HepG2 (cell line): ENCODE measurements around the gene PDZD8. TPM values are rescaled to one million over a fixed set of nuclear protein-coding genes. Genes with fewer than 3 reads are reported as not detected.

Experiments used
- BHLHE40 ChIP-seq: IDR thresholded peaks from 2 replicates; pipeline ENCODE4 v1.6.1; 2011; ENCODE audit warnings: low read length, improper control_type of control experiment
- GATAD2A ChIP-seq: IDR thresholded peaks from 2 replicates; pipeline ENCODE4 v1.6.1; 2016
- LCORL ChIP-seq, 2 experiments: fragments of 450-650 bp in 1 of 2; sonication (generic) in 1 of 2; formaldehyde crosslinking in 1 of 2; IDR thresholded peaks; 2 replicates each; pipeline versions ENCODE4 v1.5.0 to v1.6.1; 2017 to 2020; ENCODE audit warnings: antibody characterized with exemption in 1 of 2, missing genetic modification reagents in 1 of 2
- MATR3 ChIP-seq: sonication (generic); formaldehyde crosslinking; IDR thresholded peaks from 2 replicates; pipeline ENCODE4 v1.4.0; 2020; ENCODE audit warnings: missing genetic modification reagents
- MIER3 ChIP-seq: IDR thresholded peaks from 2 replicates; pipeline ENCODE4 v1.6.1; 2016; ENCODE audit warnings: missing compliant biosample characterization, borderline replicate concordance
- NFE2L1 ChIP-seq: sonication (generic); formaldehyde crosslinking; IDR thresholded peaks from 2 replicates; pipeline ENCODE4 v1.4.0; 2020; ENCODE audit warnings: missing genetic modification reagents, mild to moderate bottlenecking, borderline replicate concordance
- TEAD2 ChIP-seq: sonication (generic); formaldehyde crosslinking; IDR thresholded peaks from 2 replicates; pipeline ENCODE4 v1.9.0; 2021; ENCODE audit warnings: missing genetic modification reagents
- THAP11 ChIP-seq: IDR thresholded peaks from 2 replicates; pipeline ENCODE4 v1.6.1; 2016; ENCODE audit warnings: missing biosample characterization, missing genetic modification reagents
- XBP1 ChIP-seq: sonication (generic); formaldehyde crosslinking; IDR thresholded peaks from 2 replicates; pipeline ENCODE4 v1.5.0; 2020; ENCODE audit warnings: missing genetic modification reagents
- ZBTB20 ChIP-seq: sonication (generic); formaldehyde crosslinking; IDR thresholded peaks from 2 replicates; pipeline ENCODE4 v1.8.1; 2023; ENCODE audit warnings: missing genetic modification reagents, low read depth, mild to moderate bottlenecking, borderline replicate concordance
- ZNF350 ChIP-seq: sonication (generic); formaldehyde crosslinking; IDR thresholded peaks from 2 replicates; pipeline ENCODE4 v1.4.0; 2020; ENCODE audit warnings: mild to moderate bottlenecking, low read depth, missing genetic modification reagents, borderline replicate concordance
- ZNF383 ChIP-seq: sonication (generic); formaldehyde crosslinking; IDR thresholded peaks from 2 replicates; pipeline ENCODE4 v1.4.0; 2020; ENCODE audit warnings: missing genetic modification reagents, mild to moderate bottlenecking, borderline replicate concordance
- ZNF546 ChIP-seq: sonication (generic); formaldehyde crosslinking; conservative IDR thresholded peaks from 2 replicates; pipeline ENCODE4 v1.8.1; 2023; ENCODE audit warnings: mild to moderate bottlenecking, missing genetic modification reagents
- ZNF552 ChIP-seq: sonication (generic); formaldehyde crosslinking; IDR thresholded peaks from 2 replicates; pipeline ENCODE4 v1.9.0; 2022; ENCODE audit warnings: missing genetic modification reagents, mild to moderate bottlenecking, borderline replicate concordance
- ZNF558 ChIP-seq: sonication (generic); formaldehyde crosslinking; IDR thresholded peaks from 2 replicates; pipeline ENCODE4 v1.9.0; 2022; ENCODE audit warnings: mild to moderate bottlenecking, missing genetic modification reagents, borderline replicate concordance
- ZNF816 ChIP-seq: sonication (generic); formaldehyde crosslinking; IDR thresholded peaks from 2 replicates; pipeline ENCODE4 v1.8.0; 2022; ENCODE audit warnings: missing genetic modification reagents, mild to moderate bottlenecking, borderline replicate concordance
- polyA plus RNA-seq, 8 experiments: library from polyadenylated mRNA; depleted of rRNA in 3 of 8; stranded (reverse) in 7 of 8; unstranded in 1 of 8; fragments of >200 nt; fragmentation: Illumina TruSeq in 4 of 8; extraction: Trizol in 4 of 8; gene quantifications; 2 replicates each; pipeline versions ENCODE4 v1.2.1 to v1.2.3, GENCODE V29; 2011 to 2016; ENCODE audit warnings: low read depth in 4 of 8, missing spikeins in 1 of 8, mixed read lengths in 1 of 8; ENCODE audit not compliant: insufficient read depth in 1 of 8
- total RNA-seq, 5 experiments: library from RNA; depleted of rRNA; stranded (reverse); fragments of >200 nt; fragmentation: Illumina TruSeq; extraction: Trizol; gene quantifications; 2 replicates each; pipeline ENCODE4 v1.2.3, GENCODE V29; 2016; ENCODE audit warnings: low read depth in 1 of 5
- TF ChIP-seq, protein P1 (sequence below): sonication (generic); formaldehyde crosslinking; IDR thresholded peaks from 2 replicates; pipeline ENCODE4 v1.8.0; 2022; ENCODE audit warnings: missing genetic modification reagents, mild to moderate bottlenecking, moderate library complexity, borderline replicate concordance
- TF ChIP-seq, protein P2 (sequence below): sonication (generic); formaldehyde crosslinking; IDR thresholded peaks from 2 replicates; pipeline ENCODE4 v1.4.0; 2020; ENCODE audit warnings: missing genetic modification reagents
- TF ChIP-seq, protein P3 (sequence below): IDR thresholded peaks from 2 replicates; pipeline ENCODE4 v1.4.0; 2020; ENCODE audit warnings: mild to moderate bottlenecking, missing genetic modification reagents
- TF ChIP-seq, protein P4 (sequence below): sonication (generic); formaldehyde crosslinking; IDR thresholded peaks from 2 replicates; pipeline ENCODE4 v1.5.0; 2020; ENCODE audit warnings: missing genetic modification reagents

The PDZD8 gene
- total and polyA plus RNA-seq, 2 of the 13 experiments (the other 11 are each of a cell fraction or from before 2014, with no cell fraction given) = 11.2 to 32.0 TPM

DNA sequence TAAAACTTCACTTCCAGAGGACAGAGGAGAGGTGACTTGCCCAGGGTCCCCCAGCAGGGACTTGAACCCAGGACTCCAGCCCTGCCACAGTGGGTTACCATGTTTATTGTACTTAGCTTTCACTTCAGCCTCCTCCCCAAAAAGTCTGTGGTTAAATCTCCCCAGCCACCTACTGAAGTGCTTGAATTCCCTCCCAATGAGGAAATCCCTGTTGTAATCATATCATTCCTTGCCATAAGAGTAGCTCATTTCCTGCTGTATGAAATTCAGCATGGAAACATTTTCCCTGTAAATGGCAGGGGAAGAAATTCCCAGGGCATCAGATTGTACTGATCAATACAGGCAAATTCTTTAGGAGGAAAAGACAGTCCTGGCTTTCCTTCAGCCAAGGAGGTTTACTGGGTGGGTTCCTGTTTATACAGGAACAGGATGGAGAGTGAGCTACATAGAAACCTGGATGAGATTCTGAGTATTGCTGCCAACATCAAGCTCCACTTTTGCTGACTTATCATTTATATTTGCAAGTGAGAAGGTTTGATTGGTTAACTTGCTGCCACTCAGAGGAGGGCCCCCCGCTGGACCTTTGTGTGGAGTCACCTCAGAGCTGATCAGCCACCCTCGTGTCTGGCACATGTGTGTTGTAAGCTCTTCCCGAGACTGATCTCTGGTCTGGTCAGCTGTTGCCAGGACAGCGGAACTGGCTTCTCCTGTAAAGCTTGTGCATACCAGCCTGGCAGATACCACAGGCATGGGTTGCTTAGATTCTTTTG, 16.4 kb upstream of the PDZD8 start (continued):
- TF ChIP-seq, protein P1, sequence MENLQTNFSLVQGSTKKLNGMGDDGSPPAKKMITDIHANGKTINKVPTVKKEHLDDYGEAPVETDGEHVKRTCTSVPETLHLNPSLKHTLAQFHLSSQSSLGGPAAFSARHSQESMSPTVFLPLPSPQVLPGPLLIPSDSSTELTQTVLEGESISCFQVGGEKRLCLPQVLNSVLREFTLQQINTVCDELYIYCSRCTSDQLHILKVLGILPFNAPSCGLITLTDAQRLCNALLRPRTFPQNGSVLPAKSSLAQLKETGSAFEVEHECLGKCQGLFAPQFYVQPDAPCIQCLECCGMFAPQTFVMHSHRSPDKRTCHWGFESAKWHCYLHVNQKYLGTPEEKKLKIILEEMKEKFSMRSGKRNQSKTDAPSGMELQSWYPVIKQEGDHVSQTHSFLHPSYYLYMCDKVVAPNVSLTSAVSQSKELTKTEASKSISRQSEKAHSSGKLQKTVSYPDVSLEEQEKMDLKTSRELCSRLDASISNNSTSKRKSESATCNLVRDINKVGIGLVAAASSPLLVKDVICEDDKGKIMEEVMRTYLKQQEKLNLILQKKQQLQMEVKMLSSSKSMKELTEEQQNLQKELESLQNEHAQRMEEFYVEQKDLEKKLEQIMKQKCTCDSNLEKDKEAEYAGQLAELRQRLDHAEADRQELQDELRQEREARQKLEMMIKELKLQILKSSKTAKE = no peak
- no peak for TF ChIP-seq MATR3 (CRISPR knock-in tag)
- peak; percentile 78 for TF ChIP-seq GATAD2A
- TF ChIP-seq, protein P2, sequence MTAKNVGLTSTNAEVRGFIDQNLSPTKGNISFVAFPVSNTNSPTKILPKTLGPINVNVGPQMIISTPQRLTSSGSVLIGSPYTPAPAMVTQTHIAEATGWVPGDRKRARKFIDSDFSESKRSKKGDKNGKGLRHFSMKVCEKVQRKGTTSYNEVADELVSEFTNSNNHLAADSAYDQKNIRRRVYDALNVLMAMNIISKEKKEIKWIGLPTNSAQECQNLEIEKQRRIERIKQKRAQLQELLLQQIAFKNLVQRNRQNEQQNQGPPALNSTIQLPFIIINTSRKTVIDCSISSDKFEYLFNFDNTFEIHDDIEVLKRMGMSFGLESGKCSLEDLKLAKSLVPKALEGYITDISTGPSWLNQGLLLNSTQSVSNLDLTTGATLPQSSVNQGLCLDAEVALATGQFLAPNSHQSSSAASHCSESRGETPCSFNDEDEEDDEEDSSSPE (CRISPR knock-in tag) = peak; percentile 68; the same call in 1 of the 2 replicates
- TF ChIP-seq ZBTB20 = peak; percentile 58; the same call in 1 of the 2 replicates
- TF ChIP-seq BHLHE40 = peak; percentile 72
- no peak for TF ChIP-seq ZNF383 (CRISPR knock-in tag)
- peak; percentile 59; the same call in 1 of the 2 replicates for TF ChIP-seq ZNF558 (CRISPR knock-in tag)
- peak; percentile 70; the same call in 1 of the 2 replicates for TF ChIP-seq ZNF552 (CRISPR knock-in tag)
- peak; percentile 32; the same call in 1 of the 2 replicates for TF ChIP-seq TEAD2 (CRISPR knock-in tag)
- TF ChIP-seq THAP11 (CRISPR knock-in tag) = 0 out of 2 replicates have a peak, but pooled peaks have one; percentile 22
- no peak for TF ChIP-seq ZNF350 (CRISPR knock-in tag)
- TF ChIP-seq MIER3 (CRISPR knock-in tag) = 0 out of 2 replicates have a peak, but pooled peaks have one; percentile 37
- no peak for TF ChIP-seq LCORL (IDR thresholded peaks at IDR 0.05)
- 0 out of 2 replicates have a peak, but pooled peaks have one; percentile 28 for TF ChIP-seq LCORL (CRISPR knock-in tag; IDR thresholded peaks at IDR 0.05)
- TF ChIP-seq, protein P3, sequence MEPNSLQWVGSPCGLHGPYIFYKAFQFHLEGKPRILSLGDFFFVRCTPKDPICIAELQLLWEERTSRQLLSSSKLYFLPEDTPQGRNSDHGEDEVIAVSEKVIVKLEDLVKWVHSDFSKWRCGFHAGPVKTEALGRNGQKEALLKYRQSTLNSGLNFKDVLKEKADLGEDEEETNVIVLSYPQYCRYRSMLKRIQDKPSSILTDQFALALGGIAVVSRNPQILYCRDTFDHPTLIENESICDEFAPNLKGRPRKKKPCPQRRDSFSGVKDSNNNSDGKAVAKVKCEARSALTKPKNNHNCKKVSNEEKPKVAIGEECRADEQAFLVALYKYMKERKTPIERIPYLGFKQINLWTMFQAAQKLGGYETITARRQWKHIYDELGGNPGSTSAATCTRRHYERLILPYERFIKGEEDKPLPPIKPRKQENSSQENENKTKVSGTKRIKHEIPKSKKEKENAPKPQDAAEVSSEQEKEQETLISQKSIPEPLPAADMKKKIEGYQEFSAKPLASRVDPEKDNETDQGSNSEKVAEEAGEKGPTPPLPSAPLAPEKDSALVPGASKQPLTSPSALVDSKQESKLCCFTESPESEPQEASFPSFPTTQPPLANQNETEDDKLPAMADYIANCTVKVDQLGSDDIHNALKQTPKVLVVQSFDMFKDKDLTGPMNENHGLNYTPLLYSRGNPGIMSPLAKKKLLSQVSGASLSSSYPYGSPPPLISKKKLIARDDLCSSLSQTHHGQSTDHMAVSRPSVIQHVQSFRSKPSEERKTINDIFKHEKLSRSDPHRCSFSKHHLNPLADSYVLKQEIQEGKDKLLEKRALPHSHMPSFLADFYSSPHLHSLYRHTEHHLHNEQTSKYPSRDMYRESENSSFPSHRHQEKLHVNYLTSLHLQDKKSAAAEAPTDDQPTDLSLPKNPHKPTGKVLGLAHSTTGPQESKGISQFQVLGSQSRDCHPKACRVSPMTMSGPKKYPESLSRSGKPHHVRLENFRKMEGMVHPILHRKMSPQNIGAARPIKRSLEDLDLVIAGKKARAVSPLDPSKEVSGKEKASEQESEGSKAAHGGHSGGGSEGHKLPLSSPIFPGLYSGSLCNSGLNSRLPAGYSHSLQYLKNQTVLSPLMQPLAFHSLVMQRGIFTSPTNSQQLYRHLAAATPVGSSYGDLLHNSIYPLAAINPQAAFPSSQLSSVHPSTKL (CRISPR knock-in tag) = peak; percentile 72
- TF ChIP-seq ZNF546 (CRISPR knock-in tag) = no peak
- TF ChIP-seq, protein P4, sequence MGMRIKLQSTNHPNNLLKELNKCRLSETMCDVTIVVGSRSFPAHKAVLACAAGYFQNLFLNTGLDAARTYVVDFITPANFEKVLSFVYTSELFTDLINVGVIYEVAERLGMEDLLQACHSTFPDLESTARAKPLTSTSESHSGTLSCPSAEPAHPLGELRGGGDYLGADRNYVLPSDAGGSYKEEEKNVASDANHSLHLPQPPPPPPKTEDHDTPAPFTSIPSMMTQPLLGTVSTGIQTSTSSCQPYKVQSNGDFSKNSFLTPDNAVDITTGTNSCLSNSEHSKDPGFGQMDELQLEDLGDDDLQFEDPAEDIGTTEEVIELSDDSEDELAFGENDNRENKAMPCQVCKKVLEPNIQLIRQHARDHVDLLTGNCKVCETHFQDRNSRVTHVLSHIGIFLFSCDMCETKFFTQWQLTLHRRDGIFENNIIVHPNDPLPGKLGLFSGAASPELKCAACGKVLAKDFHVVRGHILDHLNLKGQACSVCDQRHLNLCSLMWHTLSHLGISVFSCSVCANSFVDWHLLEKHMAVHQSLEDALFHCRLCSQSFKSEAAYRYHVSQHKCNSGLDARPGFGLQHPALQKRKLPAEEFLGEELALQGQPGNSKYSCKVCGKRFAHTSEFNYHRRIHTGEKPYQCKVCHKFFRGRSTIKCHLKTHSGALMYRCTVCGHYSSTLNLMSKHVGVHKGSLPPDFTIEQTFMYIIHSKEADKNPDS (CRISPR knock-in tag) = no peak
- TF ChIP-seq NFE2L1 = no peak
- no peak for TF ChIP-seq XBP1 (CRISPR knock-in tag)
- TF ChIP-seq ZNF816 (CRISPR knock-in tag) = no peak
